Lower leg skin (tissue), 4 donors: ENCODE results near the gene TEC. TPM values are rescaled to one million over a fixed set of nuclear protein-coding genes. Genes with fewer than 3 reads are reported as not detected.

Source experiments
- DNase-seq, 2 donors: peaks; one replicate each; pipeline ENCODE4 v3.0.0-alpha.2; 2019; ENCODE audit warnings: low spot score in 2 of 2
- H3K4me3 ChIP-seq: fragments of 200-600 bp; sonication (generic); 2 replicates; pipeline ENCODE4 v1.5.1; 2017; ENCODE audit warnings: mild to moderate bottlenecking, low read depth; ENCODE audit not compliant: poor library complexity, severe bottlenecking
- CTCF ChIP-seq, 3 donors: fragments of 450-650 bp; IDR thresholded peaks; one replicate each; pipeline ENCODE4 v1.5.1; 2016; ENCODE audit warnings: antibody characterized with exemption in 3 of 3, mild to moderate bottlenecking in 3 of 3, moderate library complexity in 2 of 3
- POLR2A ChIP-seq, 2 donors: fragments of 450-650 bp; IDR thresholded peaks; one replicate each; pipeline ENCODE4 v1.6.1; 2016 to 2017; ENCODE audit warnings: antibody characterized with exemption in 2 of 2, mild to moderate bottlenecking in 1 of 2, moderate library complexity in 1 of 2
- WGBS, 2 donors: methylation state at CpG; one replicate each; pipeline ENCODE4 v1.1.5; 2018; 5-methylcytosine and 5-hydroxymethylcytosine counted together
- intact Hi-C: fragments of 100-400 bp; cut with DNase I; formaldehyde crosslinking; loops from one replicate; pipeline ENCODE4 v1.15.0; 2023; ENCODE audit warnings: low total_unique reads
- total RNA-seq, 4 donors: library from RNA; depleted of rRNA; stranded (reverse); fragments of >200 nt; gene quantifications; one replicate each; pipeline ENCODE4 v1.1.0, GENCODE V29; 2016

The TEC gene
- total RNA-seq, 4 donors from 2014 or later, result 6.8 to 10.5 (median 8.8) TPM

GRCh38 chr4:48100256-48100655 lies 169.4 kb downstream of the TEC start:
- TF ChIP-seq CTCF (IDR thresholded peaks at IDR 0.05), result no peak
- no peak for TF ChIP-seq POLR2A (IDR thresholded peaks at IDR 0.05)
- WGBS, 2 donors, result 63 to 69% methylated on average over 1 of the region's 1 CpG
- DNase-seq, result no peak
- intact Hi-C loops, result no loop called here
- H3K4me3 ChIP-seq, result no peak overlapping the region

GRCh38 chr4:48095441-48095840 lies 174.2 kb downstream of the TEC start:
- WGBS, 2 donors, result 81 to 92% methylated on average over 2 of the region's 2 CpGs
- intact Hi-C loops, result loop anchor here (10.0 kb wide), 1 partner anchor 161 kb away; no protein-coding TSS in a partner anchor
- DNase-seq, result no peak
- no peak for TF ChIP-seq POLR2A (IDR thresholded peaks at IDR 0.05)
- no peak for TF ChIP-seq CTCF (IDR thresholded peaks at IDR 0.05)
- no peak overlapping the region for H3K4me3 ChIP-seq

- WGBS, 2 donors, result 27 to 41% methylated on average over 3 of the region's 3 CpGs
- no peak overlapping the region for H3K4me3 ChIP-seq
- DNase-seq, result no peak
- intact Hi-C loops, result loop anchor here (10.0 kb wide), 1 partner anchor 159 kb away; no protein-coding TSS in a partner anchor
- TF ChIP-seq POLR2A (IDR thresholded peaks at IDR 0.05), result no peak
- no peak for TF ChIP-seq CTCF (IDR thresholded peaks at IDR 0.05)
These were observed 175.6 kb downstream of the TEC start for GRCh38 chr4:48093991-48094416.

GRCh38 chr4:48090621-48091020 lies 179.0 kb downstream of the TEC start:
- intact Hi-C loops, result loop anchor here (10.0 kb wide), 1 partner anchor 156 kb away; no protein-coding TSS in a partner anchor
- DNase-seq, result no peak
- H3K4me3 ChIP-seq, result no peak overlapping the region
- 58 to 62% methylated on average over 5 of the region's 5 CpGs for whole genome bisulfite sequencing, 2 donors
- TF ChIP-seq CTCF (IDR thresholded peaks at IDR 0.05) (no peak), POLR2A (IDR thresholded peaks at IDR 0.05) (no peak)

GRCh38 chr4:48085821-48086589 lies 183.6 kb downstream of the TEC start:
- H3K4me3 ChIP-seq, result no peak overlapping the region
- no peak for DNase-seq
- WGBS, 2 donors, result 63 to 64% methylated on average over 8 of the region's 8 CpGs
- intact Hi-C loops, result loop anchor here (10.0 kb wide), 1 partner anchor 71 kb away; the partner anchor contains the start of genes CNGA1 and NIPAL1
- no peak for TF ChIP-seq POLR2A (IDR thresholded peaks at IDR 0.05)

Other genes with a start within 250 kb of the TEC start
- 1 to 10 TPM in 3 of 4 donors, under 1 TPM in 1; 0.81 to 3.4 (median 2.2) TPM for gene TXK, start 135.6 kb downstream of the TEC start, total RNA-seq
- gene SLAIN2, start 71.7 kb upstream of the TEC start, total RNA-seq, result 100 to 1,000 TPM in 1 of 4 donors, 10 to 100 TPM in 3; 75.4 to 201 (median 88.6) TPM
- under 1 TPM in 1 of 4 donors, not detected in 3; 0.19 TPM for gene SLC10A4, start 213.5 kb upstream of the TEC start, total RNA-seq
- gene ZAR1, start 220.4 kb upstream of the TEC start, total RNA-seq, result not detected